SIG-M5 treated with dmso at 0.1 percent for 504 hours (cell line): Measurements from ENCODE around the gene HPS1.

Experiments used
- DNase-seq: peaks from one replicate; lab custom pipeline; 2025; ENCODE audit not compliant: unreplicated experiment; lab: John Stamatoyannopoulos, UW

The HPS1 gene

DNA sequence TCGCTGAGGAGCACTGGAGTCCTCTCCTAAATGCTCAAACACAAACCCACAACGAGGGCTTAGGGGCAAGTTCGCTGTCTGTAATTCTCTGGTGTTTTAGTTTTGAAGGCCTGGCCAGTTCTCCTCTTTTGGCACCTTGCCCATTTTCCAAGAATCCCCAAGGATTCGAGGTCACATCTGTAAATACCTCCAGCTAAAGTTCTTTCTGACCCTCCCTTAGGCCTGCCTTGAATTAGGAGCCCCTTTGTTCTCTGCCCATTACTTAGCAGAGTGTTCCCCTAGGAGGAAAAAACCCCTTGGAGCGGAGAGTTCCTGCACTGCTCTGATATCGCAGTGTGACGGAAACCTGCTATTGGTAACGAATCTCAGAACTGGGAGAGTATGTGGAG lies 31.0 kb downstream of the HPS1 start:
- no peak for DNase-seq

GRCh38 chr10:98414932-98415730 lies 31.6 kb downstream of the HPS1 start, which contains the start of gene PYROXD2:
TSS of gene PYROXD2 (minus strand) at chr10:98415182. CDS start at chr10:98415135, 47 bp downstream.
- peak; percentile 42 for DNase-seq

DNA sequence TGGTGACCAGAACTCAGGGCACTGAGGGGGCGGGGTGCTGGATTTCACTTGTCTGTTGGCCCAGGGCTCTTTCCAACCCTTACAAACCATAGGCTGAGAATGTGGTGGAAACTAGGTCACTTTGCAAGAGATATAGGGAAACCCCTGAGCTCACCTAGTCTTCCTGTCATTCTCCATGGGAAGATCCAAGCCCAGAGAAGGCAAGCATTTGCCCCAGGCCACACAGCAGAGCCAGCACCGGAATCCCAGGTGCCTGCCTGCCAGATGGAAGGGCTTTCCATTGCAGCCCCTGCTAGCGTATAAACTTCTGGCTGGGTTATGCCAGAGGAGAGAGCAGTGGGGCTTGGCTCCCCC lies 32.2 kb downstream of the HPS1 start:
- no peak for DNase-seq

DNA sequence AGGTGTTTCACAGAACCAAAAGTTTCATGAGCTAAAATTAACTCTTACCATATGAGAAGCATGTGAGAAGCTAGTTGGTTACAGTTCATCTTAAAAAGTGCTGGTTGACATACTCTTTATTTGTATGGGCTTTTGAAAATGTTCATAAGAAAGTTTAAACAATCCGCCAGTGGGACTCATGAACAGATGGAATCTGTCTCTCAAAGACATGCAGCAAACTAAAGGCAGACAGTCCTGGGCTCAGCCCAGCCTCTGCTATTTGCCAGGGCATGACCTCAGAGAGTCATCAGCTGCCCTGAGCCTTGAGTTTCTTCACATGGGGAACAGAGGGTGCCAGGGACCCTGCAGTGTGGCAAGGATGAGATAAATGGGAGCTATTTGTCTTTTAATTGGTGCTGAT lies 35.0 kb downstream of the HPS1 start:
- no peak for DNase-seq

GRCh38 chr10:98411166-98411565 lies 35.6 kb downstream of the HPS1 start:
- no peak for DNase-seq

- DNase-seq = no peak
Observed at GRCh38 chr10:98410759-98411158, 36.0 kb downstream of the HPS1 start.

GRCh38 chr10:98410135-98410743 lies 36.5 kb downstream of the HPS1 start:
- no peak for DNase-seq

DNA sequence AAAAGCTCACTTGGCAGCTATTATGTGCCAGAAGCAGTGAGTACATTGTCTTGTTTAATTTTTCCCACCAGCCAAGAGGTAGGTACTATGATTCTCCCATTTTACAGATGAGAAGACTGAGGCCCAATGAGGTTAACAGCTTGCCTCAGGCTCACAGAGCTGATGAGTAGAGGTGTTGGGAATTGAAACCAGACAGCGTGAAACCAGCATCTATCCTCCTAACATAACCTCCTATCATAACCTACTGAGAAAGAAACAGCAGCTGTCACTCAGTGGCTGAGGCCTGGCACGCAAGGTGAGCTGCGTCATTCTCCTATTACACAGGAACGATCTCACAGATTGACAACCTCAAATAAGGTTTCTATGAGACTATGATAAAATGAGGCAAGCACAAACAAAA lies 37.9 kb downstream of the HPS1 start:
- no peak for DNase-seq

GRCh38 chr10:98407744-98408241 lies 38.9 kb downstream of the HPS1 start:
- no peak for DNase-seq

- DNase-seq = no peak
Observed at GRCh38 chr10:98407017-98407743, 39.6 kb downstream of the HPS1 start.

DNA sequence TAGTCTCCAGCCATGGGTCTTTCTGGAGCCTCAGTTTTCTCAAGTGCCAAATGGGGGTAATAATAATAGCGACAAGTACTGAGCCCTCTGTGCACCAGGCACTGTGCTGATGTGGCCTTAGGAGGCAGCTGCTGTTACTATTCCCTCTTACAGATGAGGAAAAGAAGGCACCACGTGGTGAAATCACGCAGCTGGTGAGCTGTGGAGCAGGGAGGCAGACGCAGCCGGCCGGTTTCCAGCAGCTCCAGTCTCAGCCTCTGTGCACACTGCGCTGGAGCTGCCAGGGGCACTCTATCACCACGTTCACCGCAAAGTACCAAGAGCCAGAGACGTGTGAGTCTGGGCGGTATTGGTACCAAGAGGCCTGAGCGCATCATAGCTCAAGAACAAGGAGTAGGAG lies 41.3 kb downstream of the HPS1 start:
- DNase-seq = no peak

GRCh38 chr10:98404571-98405359 lies 42.0 kb downstream of the HPS1 start:
- no peak for DNase-seq

DNA sequence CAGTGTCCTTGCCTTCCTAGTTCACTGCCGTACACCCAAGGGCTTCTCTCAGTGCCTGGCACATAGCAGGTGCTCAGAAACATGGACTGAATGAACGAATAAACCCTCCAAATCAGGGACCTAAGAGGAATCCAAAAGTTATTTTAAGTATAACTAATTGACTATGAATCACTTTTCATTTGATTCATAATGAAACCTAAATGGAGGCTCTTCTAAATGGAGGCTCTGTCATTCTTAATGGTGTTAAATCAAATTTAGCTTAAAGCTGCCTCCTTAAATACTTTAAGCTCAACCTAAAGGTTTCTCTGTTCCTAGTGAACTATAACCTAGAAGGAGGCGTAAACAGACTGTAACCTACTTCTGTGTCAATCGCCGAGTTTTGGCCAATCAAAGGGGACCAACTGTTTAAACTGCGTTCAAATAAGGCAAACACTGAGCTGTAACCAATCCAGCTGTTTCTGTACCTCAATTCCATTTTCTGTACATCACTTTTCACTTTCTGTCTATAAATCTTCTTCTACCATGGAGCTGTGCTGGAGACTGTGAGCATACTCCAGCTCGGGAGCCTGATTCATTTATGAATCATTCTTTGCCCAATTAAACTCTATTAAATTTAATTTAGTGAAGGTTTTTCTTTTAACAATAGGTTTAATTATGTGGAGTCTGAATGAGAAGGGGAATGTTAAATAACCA lies 42.8 kb downstream of the HPS1 start:
- no peak for DNase-seq

DNA sequence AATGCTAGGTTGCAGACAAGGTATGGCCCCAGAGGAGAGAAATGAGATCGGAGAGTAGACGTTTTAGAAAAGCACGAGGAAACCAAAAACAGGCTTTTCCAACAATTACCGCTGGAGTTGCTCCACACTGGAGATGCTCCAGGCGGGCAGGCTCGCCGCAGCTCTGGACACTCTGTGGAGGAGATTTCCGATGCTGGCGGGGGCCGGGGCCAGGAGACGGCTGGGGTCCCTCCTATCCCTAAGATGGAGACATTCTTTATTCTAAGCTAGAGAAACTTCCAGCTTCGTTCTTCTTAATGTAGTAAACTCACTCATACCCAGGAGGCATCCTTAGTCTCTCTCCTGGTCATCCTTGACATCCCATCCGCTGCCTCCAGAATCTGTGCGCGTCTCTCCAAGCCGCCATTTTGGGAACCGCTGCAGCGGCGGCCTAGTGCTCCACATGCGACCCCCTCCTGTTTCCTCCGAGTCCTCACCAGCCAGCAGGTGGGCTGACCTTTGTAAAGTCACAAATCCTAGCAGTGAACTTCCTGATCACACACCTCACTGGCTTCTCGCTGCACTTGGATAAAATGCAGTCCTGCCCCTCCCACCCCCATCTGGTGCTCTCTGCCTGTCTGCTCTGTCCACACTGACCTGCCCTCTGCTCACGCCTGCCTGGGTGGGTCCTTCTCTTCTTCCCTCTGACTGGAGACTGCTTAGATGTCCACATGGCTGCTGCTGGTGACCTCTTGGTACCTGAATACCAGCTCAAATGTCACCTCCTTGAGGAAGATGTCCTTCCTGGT lies 43.6 kb downstream of the HPS1 start:
- no peak for DNase-seq

DNA sequence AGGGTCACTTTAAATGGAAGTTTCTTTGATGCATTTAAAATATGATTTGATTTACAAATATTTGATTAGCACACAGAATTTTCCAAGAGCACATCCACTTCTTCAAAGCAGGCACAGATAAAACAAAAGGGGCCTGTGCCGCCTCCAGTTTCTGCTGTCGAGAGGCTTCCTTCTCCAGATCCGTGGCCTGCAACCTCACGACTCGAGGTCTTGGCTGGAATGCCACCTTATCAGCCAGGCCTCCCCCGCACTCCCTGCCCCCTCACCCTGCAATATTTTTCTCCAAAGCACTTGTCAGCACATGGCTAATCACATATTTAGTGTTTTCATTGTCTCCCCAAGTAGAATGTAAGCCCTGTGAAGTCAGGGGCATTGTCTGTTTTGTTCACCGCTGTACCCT lies 44.3 kb downstream of the HPS1 start:
- DNase-seq = no peak

- no peak for DNase-seq
Observed at GRCh38 chr10:98400482-98400881, 46.3 kb downstream of the HPS1 start.

DNA sequence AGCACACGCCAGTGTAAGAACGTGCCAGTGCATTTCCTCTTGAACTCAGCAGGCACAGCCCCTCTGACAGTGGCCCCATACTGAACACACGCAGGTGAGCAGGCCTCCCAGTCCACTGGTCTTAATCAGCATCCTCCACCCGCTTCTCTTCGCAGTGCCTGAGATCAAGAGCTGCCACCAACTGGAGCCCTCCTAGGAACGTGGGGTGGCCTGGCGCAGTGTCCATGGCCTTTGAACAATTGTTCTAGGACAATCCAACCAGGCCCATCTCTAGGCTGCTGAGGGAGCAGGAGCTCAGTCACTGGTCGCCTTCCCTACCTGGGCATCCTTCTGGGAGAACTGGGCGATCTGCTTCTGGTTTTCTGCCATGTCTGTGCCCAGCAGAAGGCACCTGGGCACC lies 47.0 kb downstream of the HPS1 start:
- no peak for DNase-seq

DNA sequence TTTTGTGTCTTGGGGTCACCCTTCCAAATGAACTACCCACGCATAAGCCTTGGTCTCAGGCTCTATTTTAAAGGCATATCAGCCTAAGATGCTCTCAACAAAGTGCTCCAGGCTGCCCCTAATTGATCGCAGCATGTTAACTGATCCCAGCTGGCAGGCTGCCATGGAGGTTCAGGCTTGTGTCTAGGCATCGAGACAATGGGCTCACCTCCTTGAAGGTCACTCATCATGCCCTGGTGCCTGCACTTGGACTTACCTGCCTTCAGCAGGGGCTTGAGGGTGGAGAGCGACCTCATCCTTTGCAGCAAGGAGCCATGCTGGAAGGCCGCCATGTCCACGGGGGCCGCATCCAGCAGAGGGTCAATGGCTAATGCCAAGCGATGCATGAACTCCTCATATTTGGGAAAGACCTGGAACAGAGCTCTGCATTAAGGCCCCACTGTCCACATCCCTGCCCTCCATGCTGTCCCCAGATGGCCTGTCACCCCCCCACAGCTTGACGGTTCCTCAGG lies 49.6 kb downstream of the HPS1 start:
- DNase-seq = no peak
